GM23338 (cell line): Measurements from ENCODE around the gene SORBS1. TPM values are rescaled to one million over a fixed set of nuclear protein-coding genes. Genes with fewer than 3 reads are reported as not detected.

Experiments used
- ATAC-seq: fragments of 200-7000 bp; cut with Tn5 transposase; 3 replicates; pipeline ENCODE4 v1.9.1; 2020
- DNase-seq: peaks from one replicate; pipeline ENCODE4 v3.0.0-alpha.2; 2015; ENCODE audit warnings: low spot score
- H2AFZ ChIP-seq: fragments of 200-600 bp; sonication (generic); 2 replicates; pipeline ENCODE4 v1.8.0; 2016; ENCODE audit warnings: antibody characterized with exemption, mild to moderate bottlenecking, moderate library complexity
- H3F3A ChIP-seq: fragments of 200-600 bp; sonication (generic); replicated peaks from 2 replicates; pipeline ENCODE4 v1.8.0; 2017; ENCODE audit warnings: antibody characterized with exemption, mixed run types, low read depth
- H3K27ac ChIP-seq: fragments of 200-600 bp; sonication (generic); 2 replicates; pipeline ENCODE4 v1.6.1; 2016; ENCODE audit warnings: low read depth
- H3K27me3 ChIP-seq: fragments of 200-600 bp; sonication (generic); 2 replicates; pipeline ENCODE4 v1.8.0; 2016; ENCODE audit warnings: mild to moderate bottlenecking, mixed run types, moderate library complexity; ENCODE audit not compliant: insufficient read depth
- H3K36me3 ChIP-seq: fragments of 200-600 bp; sonication (generic); 2 replicates; pipeline ENCODE4 v1.8.0; 2016; ENCODE audit warnings: mild to moderate bottlenecking; ENCODE audit not compliant: insufficient read depth
- H3K4me1 ChIP-seq: fragments of 200-600 bp; sonication (generic); 2 replicates; pipeline ENCODE4 v1.8.0; 2016; ENCODE audit warnings: mild to moderate bottlenecking, moderate library complexity; ENCODE audit not compliant: insufficient read depth
- H3K4me2 ChIP-seq: fragments of 200-600 bp; sonication (generic); 2 replicates; pipeline ENCODE4 v1.7.1; 2017; ENCODE audit warnings: mixed run types
- H3K4me3 ChIP-seq: fragments of 200-600 bp; sonication (generic); 2 replicates; pipeline ENCODE4 v1.6.1; 2016; ENCODE audit warnings: mixed run types
- H3K79me2 ChIP-seq: fragments of 200-600 bp; sonication (generic); replicated peaks from 2 replicates; pipeline ENCODE4 v1.8.0; 2017; ENCODE audit warnings: mild to moderate bottlenecking; ENCODE audit not compliant: insufficient read depth
- H3K9me2 ChIP-seq: fragments of 200-600 bp; sonication (generic); 2 replicates; pipeline ENCODE4 v1.8.0; 2017; ENCODE audit not compliant: insufficient read depth
- H4K20me1 ChIP-seq: fragments of 200-600 bp; sonication (generic); replicated peaks from 2 replicates; pipeline ENCODE4 v1.8.0; 2017; ENCODE audit warnings: mild to moderate bottlenecking; ENCODE audit not compliant: insufficient read depth
- H3K27ac Mint-ChIP-seq: 2 replicates; pipeline ENCODE4 v1.8.0; 2020; ENCODE audit warnings: inconsistent platforms, mild to moderate bottlenecking, moderate library complexity, mixed read lengths
- H3K27me3 Mint-ChIP-seq: 3 replicates; pipeline ENCODE4 v1.8.0; 2022; ENCODE audit warnings: low read depth, mild to moderate bottlenecking, moderate library complexity, mixed read lengths, inconsistent platforms; ENCODE audit not compliant: insufficient read depth, poor library complexity
- H3K36me3 Mint-ChIP-seq: 3 replicates; pipeline ENCODE4 v1.8.0; 2021; ENCODE audit warnings: low read depth, mild to moderate bottlenecking, inconsistent platforms, moderate library complexity, mixed read lengths
- H3K4me1 Mint-ChIP-seq: 3 replicates; pipeline ENCODE4 v1.8.0; 2020; ENCODE audit warnings: mild to moderate bottlenecking, inconsistent platforms, mixed read lengths
- H3K4me3 Mint-ChIP-seq: 3 replicates; pipeline ENCODE4 v1.8.0; 2021; ENCODE audit warnings: moderate library complexity, mild to moderate bottlenecking, inconsistent platforms, mixed read lengths
- H3K9me3 Mint-ChIP-seq: 3 replicates; pipeline ENCODE4 v1.8.0; 2020; ENCODE audit warnings: moderate library complexity, mild to moderate bottlenecking, inconsistent platforms, mixed read lengths
- CREB1 ChIP-seq: fragments of 250-450 bp; sonication (Bioruptor Pico); IDR thresholded peaks from 2 replicates; pipeline ENCODE4 v1.5.0; 2020; ENCODE audit warnings: low read depth, mild to moderate bottlenecking, moderate library complexity
- EZH2 ChIP-seq: fragments of 200-600 bp; sonication (generic); IDR thresholded peaks from one replicate; pipeline ENCODE4 v1.8.0; 2017; ENCODE audit warnings: antibody characterized with exemption, mild to moderate bottlenecking, low read depth; ENCODE audit not compliant: unreplicated experiment
- EZH2phosphoT487 ChIP-seq: fragments of 200-600 bp; sonication (generic); IDR thresholded peaks from one replicate; pipeline ENCODE4 v1.8.1; 2018; ENCODE audit warnings: antibody characterized with exemption; ENCODE audit not compliant: unreplicated experiment
- JUNB ChIP-seq: IDR thresholded peaks from one replicate; pipeline ENCODE4 v1.6.1; 2016; ENCODE audit warnings: antibody characterized with exemption; ENCODE audit not compliant: unreplicated experiment
- POLR2AphosphoS5 ChIP-seq: IDR thresholded peaks from 2 replicates; pipeline ENCODE4 v1.6.1; 2016; ENCODE audit warnings: antibody characterized with exemption, low read depth
- ZNF114 ChIP-seq: fragments of 250-450 bp; sonication (Bioruptor Pico); IDR thresholded peaks from 2 replicates; pipeline ENCODE4 v1.5.0; 2020; ENCODE audit warnings: mild to moderate bottlenecking, moderate library complexity
- ZNF331 ChIP-seq: fragments of 250-450 bp; sonication (Bioruptor Pico); IDR thresholded peaks from 2 replicates; pipeline ENCODE4 v1.5.0; 2020; ENCODE audit warnings: low read depth, mild to moderate bottlenecking, moderate library complexity
- polyA plus RNA-seq: library from polyadenylated mRNA; unstranded; fragments of >200 nt; fragmentation: Nextera tagmentation; extraction: Ambion mirVana; gene quantifications from 2 replicates; pipeline ENCODE4 v1.2.1, GENCODE V29; 2016
- total RNA-seq: library from RNA; depleted of rRNA; stranded (reverse); fragments of >200 nt; shearing (Covaris generic); gene quantifications from 2 replicates; pipeline ENCODE4 v1.2.3, GENCODE V29; 2014
- TF ChIP-seq, protein P1 (sequence below), 2 experiments: fragments of 200-600 bp in 1 of 2; sonication (generic) in 1 of 2; conservative IDR thresholded peaks; 2 replicates each; pipeline versions ENCODE4 v1.5.1 to v1.6.1; 2016 to 2017; ENCODE audit warnings: antibody characterized with exemption in 2 of 2, low read depth in 2 of 2, mild to moderate bottlenecking in 2 of 2, moderate library complexity in 1 of 2
- TF ChIP-seq, protein P2 (sequence below): IDR thresholded peaks from 2 replicates; pipeline ENCODE4 v1.6.1; 2016; ENCODE audit warnings: antibody characterized with exemption
- TF ChIP-seq, protein P3 (sequence below): IDR thresholded peaks from one replicate; pipeline ENCODE4 v1.6.1; 2018; ENCODE audit warnings: antibody characterized with exemption; ENCODE audit not compliant: unreplicated experiment

SORBS1 gene
- total and polyA plus RNA-seq, 2 experiments from 2014 or later, result 47.7 to 51.5 TPM

DNA sequence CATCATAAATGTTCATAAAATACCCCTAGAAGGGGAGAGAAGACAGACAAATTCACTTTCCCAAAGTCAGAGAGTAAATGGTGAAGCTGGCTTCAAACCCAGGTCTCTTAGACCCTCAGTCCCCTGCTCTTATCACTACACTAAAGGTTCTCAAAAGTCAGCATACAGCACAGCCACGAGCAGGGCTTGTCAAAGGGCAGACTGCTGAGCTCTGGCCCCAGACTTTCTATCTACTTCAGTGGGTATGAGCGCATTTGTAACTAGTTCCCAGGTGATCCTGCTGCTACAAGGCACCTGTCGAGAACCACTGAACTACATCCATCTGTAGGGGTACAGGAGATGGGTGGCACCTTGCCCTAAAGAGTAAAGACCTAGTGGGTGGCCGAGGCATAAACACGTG is 91.5 kb downstream of the SORBS1 start:
- TF ChIP-seq, protein P1, sequence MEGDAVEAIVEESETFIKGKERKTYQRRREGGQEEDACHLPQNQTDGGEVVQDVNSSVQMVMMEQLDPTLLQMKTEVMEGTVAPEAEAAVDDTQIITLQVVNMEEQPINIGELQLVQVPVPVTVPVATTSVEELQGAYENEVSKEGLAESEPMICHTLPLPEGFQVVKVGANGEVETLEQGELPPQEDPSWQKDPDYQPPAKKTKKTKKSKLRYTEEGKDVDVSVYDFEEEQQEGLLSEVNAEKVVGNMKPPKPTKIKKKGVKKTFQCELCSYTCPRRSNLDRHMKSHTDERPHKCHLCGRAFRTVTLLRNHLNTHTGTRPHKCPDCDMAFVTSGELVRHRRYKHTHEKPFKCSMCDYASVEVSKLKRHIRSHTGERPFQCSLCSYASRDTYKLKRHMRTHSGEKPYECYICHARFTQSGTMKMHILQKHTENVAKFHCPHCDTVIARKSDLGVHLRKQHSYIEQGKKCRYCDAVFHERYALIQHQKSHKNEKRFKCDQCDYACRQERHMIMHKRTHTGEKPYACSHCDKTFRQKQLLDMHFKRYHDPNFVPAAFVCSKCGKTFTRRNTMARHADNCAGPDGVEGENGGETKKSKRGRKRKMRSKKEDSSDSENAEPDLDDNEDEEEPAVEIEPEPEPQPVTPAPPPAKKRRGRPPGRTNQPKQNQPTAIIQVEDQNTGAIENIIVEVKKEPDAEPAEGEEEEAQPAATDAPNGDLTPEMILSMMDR (conservative IDR thresholded peaks at IDR 0.05; ENCODE audit: low read depth in 2 of 2), result no peak
- no peak for TF ChIP-seq POLR2AphosphoS5
- TF ChIP-seq, protein P2, sequence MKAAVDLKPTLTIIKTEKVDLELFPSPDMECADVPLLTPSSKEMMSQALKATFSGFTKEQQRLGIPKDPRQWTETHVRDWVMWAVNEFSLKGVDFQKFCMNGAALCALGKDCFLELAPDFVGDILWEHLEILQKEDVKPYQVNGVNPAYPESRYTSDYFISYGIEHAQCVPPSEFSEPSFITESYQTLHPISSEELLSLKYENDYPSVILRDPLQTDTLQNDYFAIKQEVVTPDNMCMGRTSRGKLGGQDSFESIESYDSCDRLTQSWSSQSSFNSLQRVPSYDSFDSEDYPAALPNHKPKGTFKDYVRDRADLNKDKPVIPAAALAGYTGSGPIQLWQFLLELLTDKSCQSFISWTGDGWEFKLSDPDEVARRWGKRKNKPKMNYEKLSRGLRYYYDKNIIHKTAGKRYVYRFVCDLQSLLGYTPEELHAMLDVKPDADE, result no peak
- no peak for TF ChIP-seq JUNB
- TF ChIP-seq, protein P3, sequence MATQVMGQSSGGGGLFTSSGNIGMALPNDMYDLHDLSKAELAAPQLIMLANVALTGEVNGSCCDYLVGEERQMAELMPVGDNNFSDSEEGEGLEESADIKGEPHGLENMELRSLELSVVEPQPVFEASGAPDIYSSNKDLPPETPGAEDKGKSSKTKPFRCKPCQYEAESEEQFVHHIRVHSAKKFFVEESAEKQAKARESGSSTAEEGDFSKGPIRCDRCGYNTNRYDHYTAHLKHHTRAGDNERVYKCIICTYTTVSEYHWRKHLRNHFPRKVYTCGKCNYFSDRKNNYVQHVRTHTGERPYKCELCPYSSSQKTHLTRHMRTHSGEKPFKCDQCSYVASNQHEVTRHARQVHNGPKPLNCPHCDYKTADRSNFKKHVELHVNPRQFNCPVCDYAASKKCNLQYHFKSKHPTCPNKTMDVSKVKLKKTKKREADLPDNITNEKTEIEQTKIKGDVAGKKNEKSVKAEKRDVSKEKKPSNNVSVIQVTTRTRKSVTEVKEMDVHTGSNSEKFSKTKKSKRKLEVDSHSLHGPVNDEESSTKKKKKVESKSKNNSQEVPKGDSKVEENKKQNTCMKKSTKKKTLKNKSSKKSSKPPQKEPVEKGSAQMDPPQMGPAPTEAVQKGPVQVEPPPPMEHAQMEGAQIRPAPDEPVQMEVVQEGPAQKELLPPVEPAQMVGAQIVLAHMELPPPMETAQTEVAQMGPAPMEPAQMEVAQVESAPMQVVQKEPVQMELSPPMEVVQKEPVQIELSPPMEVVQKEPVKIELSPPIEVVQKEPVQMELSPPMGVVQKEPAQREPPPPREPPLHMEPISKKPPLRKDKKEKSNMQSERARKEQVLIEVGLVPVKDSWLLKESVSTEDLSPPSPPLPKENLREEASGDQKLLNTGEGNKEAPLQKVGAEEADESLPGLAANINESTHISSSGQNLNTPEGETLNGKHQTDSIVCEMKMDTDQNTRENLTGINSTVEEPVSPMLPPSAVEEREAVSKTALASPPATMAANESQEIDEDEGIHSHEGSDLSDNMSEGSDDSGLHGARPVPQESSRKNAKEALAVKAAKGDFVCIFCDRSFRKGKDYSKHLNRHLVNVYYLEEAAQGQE, result no peak
- TF ChIP-seq EZH2, result no peak
- no peak for TF ChIP-seq CREB1 (CRISPR knock-in tag)
- no peak for TF ChIP-seq ZNF331
- no peak for TF ChIP-seq ZNF114 (CRISPR knock-in tag)
- peaks cover 29% of the 10 kb centered on the region for H3K79me2 ChIP-seq
- Mint-ChIP-seq H3K9me3 (no peaks in the 10 kb centered on the region), H3K27ac (no peak overlapping the region), H3K36me3 (no peaks in the 10 kb centered on the region), H3K27me3 (peaks cover 3% of the 10 kb centered on the region), H3K4me3 (no peak overlapping the region), H3K4me1 (peaks cover 59% of the 10 kb centered on the region)
- no peaks in the 10 kb centered on the region; the same call in 1 of the 2 replicates for H3F3A ChIP-seq
- H3K27me3 ChIP-seq, result no peaks in the 10 kb centered on the region
- H3K36me3 ChIP-seq, result no peaks in the 10 kb centered on the region
- no peaks in the 10 kb centered on the region for H3K9me2 ChIP-seq
- H2AFZ ChIP-seq, result no peak overlapping the region
- H3K27ac ChIP-seq, result peak overlapping the region; percentile 70; the same call in 1 of the 2 replicates
- no peak for DNase-seq
- H4K20me1 ChIP-seq, result no peaks in the 10 kb centered on the region
- H3K4me1 ChIP-seq, result peaks cover 52% of the 10 kb centered on the region
- H3K4me3 ChIP-seq, result no peak overlapping the region
- ATAC-seq, result peak; percentile 18
- peak overlapping the region; percentile 61 for H3K4me2 ChIP-seq

DNA sequence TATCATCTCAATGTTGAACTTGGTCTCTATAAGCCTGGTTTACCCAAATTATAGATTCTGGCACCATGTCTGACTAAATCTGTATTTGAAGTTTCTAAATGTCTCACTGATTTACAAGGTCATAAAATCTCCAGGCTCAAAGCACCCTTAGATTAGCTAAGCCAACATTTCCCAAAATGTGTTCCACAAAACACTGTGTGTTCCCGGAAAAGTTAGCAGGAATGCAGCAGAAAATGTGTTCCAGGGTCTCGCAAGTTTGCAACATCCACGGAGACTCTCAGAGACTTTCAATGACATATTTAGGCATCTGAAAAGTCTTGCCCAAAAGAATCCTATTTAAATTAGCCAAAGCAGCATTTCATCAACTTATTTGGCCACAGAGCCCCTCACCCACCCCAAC is 91.9 kb downstream of the SORBS1 start:
- H3K4me3 ChIP-seq, result no peak overlapping the region
- Mint-ChIP-seq H3K27me3 (peaks cover 3% of the 10 kb centered on the region), H3K4me3 (no peak overlapping the region), H3K27ac (no peak overlapping the region), H3K4me1 (peaks cover 59% of the 10 kb centered on the region), H3K9me3 (no peaks in the 10 kb centered on the region), H3K36me3 (no peaks in the 10 kb centered on the region)
- H3K27me3 ChIP-seq, result no peaks in the 10 kb centered on the region
- peaks cover 26% of the 10 kb centered on the region for H3K79me2 ChIP-seq
- H3K27ac ChIP-seq, result peak overlapping the region; percentile 70; the same call in 1 of the 2 replicates
- DNase-seq (no peak), ATAC-seq (no peak)
- no peaks in the 10 kb centered on the region; the same call in 1 of the 2 replicates for H3F3A ChIP-seq
- no peaks in the 10 kb centered on the region for H4K20me1 ChIP-seq
- H3K4me1 ChIP-seq, result peaks cover 48% of the 10 kb centered on the region
- no peaks in the 10 kb centered on the region for H3K36me3 ChIP-seq
- no peak overlapping the region for H2AFZ ChIP-seq
- TF ChIP-seq, protein P3, result no peak
- TF ChIP-seq ZNF114 (CRISPR knock-in tag), result no peak
- TF ChIP-seq CREB1 (CRISPR knock-in tag), result no peak
- TF ChIP-seq, protein P2, result no peak
- no peak for TF ChIP-seq EZH2phosphoT487
- TF ChIP-seq ZNF331, result no peak
- no peaks in the 10 kb centered on the region for H3K9me2 ChIP-seq
- H3K4me2 ChIP-seq, result 0 out of 2 replicates have a peak overlapping the region, but pooled peaks have one; percentile 5
